HK-2 (cell line): ENCODE data around the gene DEDD2.

Experiments
- DNase-seq: peaks from one replicate; pipeline ENCODE4 v3.0.0-alpha.2; 2018; ENCODE audit not compliant: unreplicated experiment

The DEDD2 gene

GRCh38 chr19:42228641-42229040 is 11.2 kb upstream of the DEDD2 start:
- DNase-seq, result no peak

GRCh38 chr19:42226886-42227285 is 9.4 kb upstream of the DEDD2 start:
- DNase-seq, result no peak

GRCh38 chr19:42225718-42226292 is 8.3 kb upstream of the DEDD2 start:
- DNase-seq, result no peak

GRCh38 chr19:42224940-42225717 is 7.7 kb upstream of the DEDD2 start:
- DNase-seq, result no peak

- no peak for DNase-seq
Measured at GRCh38 chr19:42220751-42221097, 3.2 kb upstream of the DEDD2 start.

- DNase-seq, result peak; percentile 96
Measured at GRCh38 chr19:42219812-42220750, 2.6 kb upstream of the DEDD2 start, which contains the start of gene ZNF526. ZNF526 (plus strand) TSS chr19:42220312; CDS start chr19:42224404, 4,092 bp downstream.

- DNase-seq, result no peak
Measured at GRCh38 chr19:42216653-42217519, 591 bp downstream of the DEDD2 start.

- DNase-seq, result no peak
Measured at GRCh38 chr19:42214810-42215485, 2.5 kb downstream of the DEDD2 start.

GRCh38 chr19:42212886-42213285 is 4.6 kb downstream of the DEDD2 start:
- no peak for DNase-seq

- no peak for DNase-seq
Measured at GRCh38 chr19:42208612-42209011, 8.9 kb downstream of the DEDD2 start.

- DNase-seq, result peak; percentile 73
Measured at GRCh38 chr19:42207767-42208271, 9.7 kb downstream of the DEDD2 start.

GRCh38 chr19:42206871-42207755 is 10.4 kb downstream of the DEDD2 start:
- DNase-seq, result peak; percentile 48

GRCh38 chr19:42204664-42205063 is 12.8 kb downstream of the DEDD2 start:
- no peak for DNase-seq

- DNase-seq, result no peak
Measured at GRCh38 chr19:42203700-42204099, 13.8 kb downstream of the DEDD2 start.

GRCh38 chr19:42202290-42202880 is 15.1 kb downstream of the DEDD2 start:
- DNase-seq, result no peak

- DNase-seq, result no peak
Measured at GRCh38 chr19:42201489-42202289, 15.8 kb downstream of the DEDD2 start.

- DNase-seq, result no peak
Measured at GRCh38 chr19:42200116-42200715, 17.3 kb downstream of the DEDD2 start.
